ENCODE data around the gene GNA12. TPM values are rescaled to one million over a fixed set of nuclear protein-coding genes. Genes with fewer than 3 reads are reported as not detected.
A peak's percentile ranks its signal among the peaks of the same experiment; 100 is the strongest.

The GNA12 gene
- total RNA-seq, 1 experiment from 2014 or later, result 63.8 TPM

DNA sequence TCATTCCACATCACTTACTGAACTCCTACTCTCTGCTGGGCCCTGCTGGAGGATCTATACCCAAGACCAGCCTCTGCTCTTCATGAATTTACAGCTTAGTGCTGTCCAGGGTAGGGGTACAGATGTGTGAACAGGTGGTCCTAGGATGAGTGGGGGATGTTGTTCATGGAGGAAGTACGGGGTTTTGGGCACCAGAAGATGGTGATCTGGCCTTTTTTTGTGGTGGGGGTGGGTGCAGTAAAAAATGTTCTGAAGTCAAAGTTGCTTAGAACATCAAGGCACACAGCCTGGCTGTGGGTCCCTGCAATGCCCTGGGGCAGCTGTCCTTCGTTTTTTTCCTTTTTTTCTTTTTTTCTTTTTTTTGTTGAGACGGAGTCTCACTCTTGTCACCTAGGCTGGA is 34.2 kb upstream of the GNA12 start:
- Histone ChIP-seq H3K9me3 (no peaks in the 10 kb centered on the region), H3K36me3 (ENCODE audit: control insufficient read depth, insufficient read depth, low read length) (no peaks in the 10 kb centered on the region), H3K4me1 (no peaks in the 10 kb centered on the region), H3K27me3 (replicated peaks; ENCODE audit: control insufficient read depth, insufficient read depth, low read length) (no peaks in the 10 kb centered on the region), H3K4me3 (ENCODE audit: low read depth, low read length) (no peak overlapping the region)
- BruUV-seq (replicated peaks), result no TSS peak
- no peaks in the 10 kb centered on the region for H3K27me3 Mint-ChIP-seq (ENCODE audit: insufficient read depth, unreplicated experiment)
- no peak overlapping the region for H3K4me3 Mint-ChIP-seq (ENCODE audit: unreplicated experiment)
- ChIA-PET CTCF (interaction anchor here (0.6 kb wide), 1 partner anchor 113 kb away, joined by 3 read pairs; no protein-coding TSS in a partner anchor), POLR2A (no interaction called here)
- no peaks in the 10 kb centered on the region for H3K9me3 Mint-ChIP-seq (ENCODE audit: unreplicated experiment)
- no peaks in the 10 kb centered on the region for H3K36me3 Mint-ChIP-seq (ENCODE audit: insufficient read depth, unreplicated experiment)
- TF ChIP-seq, protein P1, sequence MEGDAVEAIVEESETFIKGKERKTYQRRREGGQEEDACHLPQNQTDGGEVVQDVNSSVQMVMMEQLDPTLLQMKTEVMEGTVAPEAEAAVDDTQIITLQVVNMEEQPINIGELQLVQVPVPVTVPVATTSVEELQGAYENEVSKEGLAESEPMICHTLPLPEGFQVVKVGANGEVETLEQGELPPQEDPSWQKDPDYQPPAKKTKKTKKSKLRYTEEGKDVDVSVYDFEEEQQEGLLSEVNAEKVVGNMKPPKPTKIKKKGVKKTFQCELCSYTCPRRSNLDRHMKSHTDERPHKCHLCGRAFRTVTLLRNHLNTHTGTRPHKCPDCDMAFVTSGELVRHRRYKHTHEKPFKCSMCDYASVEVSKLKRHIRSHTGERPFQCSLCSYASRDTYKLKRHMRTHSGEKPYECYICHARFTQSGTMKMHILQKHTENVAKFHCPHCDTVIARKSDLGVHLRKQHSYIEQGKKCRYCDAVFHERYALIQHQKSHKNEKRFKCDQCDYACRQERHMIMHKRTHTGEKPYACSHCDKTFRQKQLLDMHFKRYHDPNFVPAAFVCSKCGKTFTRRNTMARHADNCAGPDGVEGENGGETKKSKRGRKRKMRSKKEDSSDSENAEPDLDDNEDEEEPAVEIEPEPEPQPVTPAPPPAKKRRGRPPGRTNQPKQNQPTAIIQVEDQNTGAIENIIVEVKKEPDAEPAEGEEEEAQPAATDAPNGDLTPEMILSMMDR (IDR thresholded peaks at IDR 0.05; ENCODE audit: insufficient read depth in 1 of 2, low read depth in 1 of 2, low read length in 1 of 2, severe bottlenecking in 1 of 2, unreplicated experiment in 1 of 2), result no peak
- H3K27ac Mint-ChIP-seq (ENCODE audit: unreplicated experiment), result no peak overlapping the region
- intact Hi-C loops (cut with micrococcal nuclease; ENCODE audit: unreplicated experiment), result no loop called here
- no peaks in the 10 kb centered on the region for H3K4me1 Mint-ChIP-seq (ENCODE audit: low read depth, unreplicated experiment)
- DNase-seq, result no peak

DNA sequence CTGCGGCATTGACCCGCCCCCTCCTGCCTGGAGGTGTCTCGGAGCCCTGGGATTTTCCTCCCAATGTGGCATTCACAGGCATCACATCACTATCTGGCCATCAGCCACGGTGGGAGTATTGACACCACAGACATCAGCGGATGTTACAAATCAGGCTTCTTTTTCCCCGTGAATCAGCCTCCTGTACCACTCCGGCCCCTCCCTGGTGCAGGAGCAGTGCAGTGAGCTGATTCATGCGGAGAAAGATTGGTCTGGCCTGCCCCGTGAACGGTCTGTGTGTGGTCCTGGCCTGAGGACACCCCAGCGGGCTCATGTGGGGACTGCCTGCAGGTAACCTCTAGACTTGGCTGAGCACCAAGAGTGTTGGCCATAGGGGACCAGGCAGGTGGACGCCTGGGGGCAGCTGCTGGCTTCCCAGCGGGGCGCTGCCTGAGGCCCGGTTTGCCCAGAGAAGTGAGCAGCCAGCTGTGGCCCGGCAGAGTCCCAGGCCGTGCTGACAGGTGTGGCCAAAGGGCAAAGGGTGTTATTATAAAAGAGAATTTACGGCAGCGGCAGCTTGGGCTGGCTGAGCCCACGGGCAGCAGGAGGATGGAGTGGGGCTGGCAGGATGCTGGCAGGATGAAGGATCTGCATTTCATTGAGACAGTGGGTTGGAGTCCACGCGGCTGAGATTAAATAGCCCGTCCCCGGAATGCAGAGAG is 32.1 kb upstream of the GNA12 start:
- TF ChIP-seq, protein P1 (IDR thresholded peaks at IDR 0.05; ENCODE audit: insufficient read depth in 1 of 2, low read depth in 1 of 2, low read length in 1 of 2, severe bottlenecking in 1 of 2, unreplicated experiment in 1 of 2), result no peak
- Mint-ChIP-seq H3K9me3 (ENCODE audit: unreplicated experiment) (no peaks in the 10 kb centered on the region), H3K27me3 (ENCODE audit: insufficient read depth, unreplicated experiment) (no peaks in the 10 kb centered on the region), H3K4me1 (ENCODE audit: low read depth, unreplicated experiment) (no peaks in the 10 kb centered on the region), H3K36me3 (ENCODE audit: insufficient read depth, unreplicated experiment) (no peaks in the 10 kb centered on the region), H3K4me3 (ENCODE audit: unreplicated experiment) (no peak overlapping the region), H3K27ac (ENCODE audit: unreplicated experiment) (no peak overlapping the region)
- CTCF ChIA-PET, result no interaction called here
- no peaks in the 10 kb centered on the region for H3K4me1 ChIP-seq
- BruUV-seq (replicated peaks), result no TSS peak
- H3K9me3 ChIP-seq, result no peaks in the 10 kb centered on the region
- H3K36me3 ChIP-seq (ENCODE audit: control insufficient read depth, insufficient read depth, low read length), result no peaks in the 10 kb centered on the region
- no peak for DNase-seq
- H3K27me3 ChIP-seq (replicated peaks; ENCODE audit: control insufficient read depth, insufficient read depth, low read length), result no peaks in the 10 kb centered on the region
- no peak overlapping the region for H3K4me3 ChIP-seq (ENCODE audit: low read depth, low read length)
- POLR2A ChIA-PET, result no interaction called here
- intact Hi-C loops (cut with micrococcal nuclease; ENCODE audit: unreplicated experiment), result no loop called here

DNA sequence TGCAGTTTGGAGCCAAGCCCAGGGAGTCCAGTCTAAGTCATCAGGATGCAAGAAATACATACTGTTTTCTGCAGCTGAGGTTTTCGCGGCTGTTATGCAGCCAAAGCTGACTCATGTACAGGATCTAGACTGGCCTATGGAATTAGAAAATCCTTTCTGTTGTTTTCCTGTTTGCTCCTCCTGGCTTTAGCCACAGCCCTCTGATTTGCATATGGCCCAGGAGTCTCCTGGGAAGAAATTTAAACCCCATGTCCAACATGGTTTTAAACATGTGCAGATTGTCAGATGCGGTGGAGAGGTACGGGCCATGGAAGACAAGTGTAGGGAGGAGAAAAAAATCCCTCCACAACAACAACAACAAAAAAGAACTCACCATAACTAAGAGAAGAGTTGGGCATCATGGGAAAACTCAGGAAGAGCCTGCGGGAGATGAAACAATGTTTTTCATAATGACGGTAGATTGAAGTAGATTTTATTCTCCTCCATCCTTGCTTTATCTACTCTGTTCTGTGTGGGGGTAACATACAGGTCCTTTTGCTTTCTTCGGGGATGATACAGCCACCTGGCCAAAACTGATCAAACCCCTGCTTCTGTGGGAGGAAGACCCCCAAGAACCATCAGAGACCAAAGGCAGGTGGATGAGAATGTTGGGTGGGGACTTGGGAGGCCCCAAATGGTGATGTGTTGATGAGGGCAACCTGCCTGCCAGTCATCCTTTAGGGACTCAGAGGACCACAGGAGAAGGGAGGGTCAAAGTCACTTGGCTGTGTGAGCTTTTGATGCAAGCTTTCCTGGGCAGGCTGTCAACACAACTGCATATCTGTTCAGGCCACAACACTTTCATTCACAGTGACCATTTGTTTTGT is 29.8 kb upstream of the GNA12 start:
- H3K4me3 ChIP-seq (ENCODE audit: low read depth, low read length), result no peak overlapping the region
- CTCF ChIA-PET, result no interaction called here
- peak; percentile 25 to 67 for DNase-seq

More for the DNA sequence above, 29.8 kb upstream of the GNA12 start:
- Mint-ChIP-seq H3K27me3 (ENCODE audit: insufficient read depth, unreplicated experiment) (no peaks in the 10 kb centered on the region), H3K4me1 (ENCODE audit: low read depth, unreplicated experiment) (no peaks in the 10 kb centered on the region), H3K9me3 (ENCODE audit: unreplicated experiment) (no peaks in the 10 kb centered on the region), H3K4me3 (ENCODE audit: unreplicated experiment) (no peak overlapping the region), H3K36me3 (ENCODE audit: insufficient read depth, unreplicated experiment) (no peaks in the 10 kb centered on the region), H3K27ac (ENCODE audit: unreplicated experiment) (peak overlapping the region; percentile 89)
- H3K4me1 ChIP-seq, result no peaks in the 10 kb centered on the region
- POLR2A ChIA-PET, result no interaction called here
- TSS peak; percentile 59 for BruUV-seq (replicated peaks)
- no peaks in the 10 kb centered on the region for H3K36me3 ChIP-seq (ENCODE audit: control insufficient read depth, insufficient read depth, low read length)
- TF ChIP-seq, protein P1 (IDR thresholded peaks at IDR 0.05; ENCODE audit: insufficient read depth in 1 of 2, low read depth in 1 of 2, low read length in 1 of 2, severe bottlenecking in 1 of 2, unreplicated experiment in 1 of 2), result no peak
- no peaks in the 10 kb centered on the region for H3K27me3 ChIP-seq (replicated peaks; ENCODE audit: control insufficient read depth, insufficient read depth, low read length)
- intact Hi-C loops (cut with micrococcal nuclease; ENCODE audit: unreplicated experiment), result no loop called here
- H3K9me3 ChIP-seq, result no peaks in the 10 kb centered on the region
